CD4-positive, alpha-beta T cell treated with Interleukin-4 for 1 hour (primary cell): ENCODE data around the gene MSANTD2.
A peak's percentile ranks its signal among the peaks of the same experiment; 100 is the strongest.

Experiments used
- DNase-seq, 2 donors: peaks; one replicate each; pipeline ENCODE4 v3.0.0-alpha.2; 2020 to 2022

MSANTD2 gene

DNA sequence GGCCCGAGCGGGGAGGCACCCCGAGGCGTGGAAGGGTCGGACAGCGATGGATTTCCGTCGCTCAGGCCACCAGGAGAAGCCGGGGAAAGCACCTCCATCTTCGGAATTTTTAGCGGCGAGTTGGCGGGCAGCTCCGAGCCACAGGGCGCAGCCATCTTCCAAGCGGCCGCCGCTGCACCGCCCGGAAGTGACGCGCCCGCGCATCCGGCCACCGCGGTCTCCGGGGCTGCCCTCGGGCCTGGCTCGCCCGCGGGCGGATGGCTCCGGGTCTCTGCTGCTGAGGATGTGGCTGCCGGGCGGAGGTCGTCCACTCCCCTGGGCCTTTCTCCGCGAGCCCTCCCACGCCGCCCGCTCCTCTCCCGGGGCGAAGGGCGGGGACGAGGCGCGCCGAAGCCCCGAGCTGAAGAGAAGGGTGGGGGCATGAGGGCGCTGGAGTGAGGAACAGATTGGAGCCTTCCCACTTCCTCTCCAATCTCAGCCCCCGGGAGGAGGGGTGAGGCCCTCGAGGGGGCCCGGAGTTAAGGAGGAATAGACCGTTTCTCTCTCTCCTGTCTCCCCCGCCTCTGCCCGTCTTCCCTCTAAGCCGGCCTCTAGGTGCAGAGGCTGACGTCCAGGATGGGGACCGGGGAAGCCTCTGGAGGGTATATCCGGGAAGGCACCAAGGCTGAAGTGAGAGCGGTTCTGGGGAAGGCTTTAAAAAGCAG, at the start of gene MSANTD2:
MSANTD2 (minus strand) TSS at position 181 of the 704 bp plus-strand sequence; CDS start at position 155, 26 bp downstream.
- DNase-seq = peak; percentile 77 to 81

DNA sequence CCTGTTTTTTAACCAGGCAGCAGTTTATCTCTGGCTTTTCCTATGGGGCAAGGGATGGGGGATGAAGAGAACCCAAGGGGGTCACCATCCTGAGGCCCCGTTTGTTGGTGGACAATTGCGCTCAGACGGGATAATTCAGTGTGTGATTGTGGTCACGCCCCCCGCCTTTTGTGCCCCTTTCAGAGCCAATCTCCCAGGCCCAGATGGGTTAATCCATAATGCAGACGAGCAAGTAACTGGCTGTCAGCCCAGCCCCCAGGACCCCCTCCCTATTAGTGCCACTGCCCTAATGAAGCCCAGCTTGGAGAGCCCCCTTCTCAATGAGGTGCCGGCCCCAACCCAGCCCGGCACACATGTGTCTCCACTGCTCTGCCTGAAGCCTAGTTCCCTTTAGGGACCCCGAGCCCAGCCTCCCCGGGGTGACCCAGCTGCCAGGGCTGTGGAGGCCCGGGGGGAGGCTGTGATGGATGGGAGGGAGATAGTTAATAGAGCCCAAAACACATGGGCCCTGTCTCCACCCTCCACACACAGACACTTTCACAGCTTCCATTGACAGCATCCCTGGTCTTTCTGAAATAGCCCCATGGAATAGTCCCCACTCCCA, 46.0 kb upstream of the MSANTD2 start:
- DNase-seq = no peak

DNA sequence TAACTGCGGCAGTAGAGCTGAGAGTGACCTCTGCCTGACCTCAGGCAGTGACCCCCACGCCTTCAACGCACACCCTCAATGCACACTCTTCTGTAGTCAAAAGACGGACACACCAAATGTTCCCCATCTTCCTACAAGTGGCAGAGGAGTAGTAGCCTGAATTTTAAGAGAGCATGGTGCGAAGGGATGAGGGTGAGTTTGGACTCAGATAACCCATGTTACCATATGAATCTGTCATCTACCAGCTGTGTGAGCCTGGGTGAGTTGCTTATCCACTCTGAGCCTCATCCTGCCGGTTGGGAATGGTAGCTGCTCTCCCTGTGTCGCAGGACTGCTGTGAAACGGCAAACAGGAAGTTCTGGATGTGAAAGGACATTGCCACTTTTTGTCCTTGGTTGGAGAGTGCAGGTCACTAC, 44.5 kb upstream of the MSANTD2 start:
- no peak for DNase-seq

DNA sequence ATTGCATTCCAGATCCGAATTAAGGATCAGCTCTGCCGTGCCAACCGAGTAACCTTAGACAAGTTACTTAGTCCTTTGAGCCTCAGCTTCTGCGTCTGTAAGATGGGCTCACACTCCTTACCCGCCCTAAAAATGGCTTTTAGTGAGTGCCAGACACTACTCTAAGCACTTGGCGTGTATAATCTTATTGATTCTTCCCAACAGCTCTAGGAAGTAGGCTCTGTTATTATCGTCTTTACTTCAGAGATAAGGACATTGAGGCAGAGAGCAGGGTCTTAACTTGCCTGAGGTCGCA, 43.4 kb upstream of the MSANTD2 start:
- no peak for DNase-seq

DNA sequence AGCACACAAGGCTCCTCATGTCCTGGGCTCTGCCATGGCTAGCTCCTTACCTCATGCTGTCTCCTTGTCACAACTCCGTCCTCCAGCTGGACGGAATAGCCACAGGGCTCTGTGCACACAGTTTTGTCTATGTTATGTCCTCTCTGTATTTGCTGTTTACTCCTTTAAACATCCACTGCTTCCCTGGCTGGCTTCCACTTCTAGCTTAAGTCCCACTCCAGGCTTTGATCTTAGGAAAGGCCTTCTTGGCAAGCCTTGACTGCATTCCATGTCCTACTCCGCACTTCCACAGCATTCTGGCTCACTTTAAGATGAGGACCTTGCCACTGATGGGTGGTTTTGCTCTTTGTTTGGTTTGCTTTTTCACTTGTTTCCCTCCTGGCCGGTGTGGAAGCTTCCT, 42.1 kb upstream of the MSANTD2 start:
- DNase-seq = no peak

DNA sequence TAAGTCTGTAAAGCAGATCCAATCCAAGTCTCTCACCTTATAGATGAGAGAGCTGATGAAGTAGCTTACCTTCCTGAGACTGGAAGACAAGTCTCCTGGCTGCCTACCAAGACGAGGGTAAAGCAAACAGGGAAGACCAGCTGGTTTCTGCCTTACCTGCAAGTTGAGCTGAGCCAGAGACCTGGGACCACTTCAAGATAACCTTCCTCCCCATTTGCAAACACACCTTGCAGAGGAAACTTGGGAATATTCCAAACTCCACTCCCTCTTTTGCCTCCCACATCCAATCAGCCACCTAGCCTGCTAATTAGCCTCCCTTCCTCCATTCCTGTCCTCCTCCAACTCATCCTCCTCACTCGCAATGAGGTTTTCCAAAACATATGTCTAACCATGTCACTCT, 41.6 kb upstream of the MSANTD2 start:
- no peak for DNase-seq

DNA sequence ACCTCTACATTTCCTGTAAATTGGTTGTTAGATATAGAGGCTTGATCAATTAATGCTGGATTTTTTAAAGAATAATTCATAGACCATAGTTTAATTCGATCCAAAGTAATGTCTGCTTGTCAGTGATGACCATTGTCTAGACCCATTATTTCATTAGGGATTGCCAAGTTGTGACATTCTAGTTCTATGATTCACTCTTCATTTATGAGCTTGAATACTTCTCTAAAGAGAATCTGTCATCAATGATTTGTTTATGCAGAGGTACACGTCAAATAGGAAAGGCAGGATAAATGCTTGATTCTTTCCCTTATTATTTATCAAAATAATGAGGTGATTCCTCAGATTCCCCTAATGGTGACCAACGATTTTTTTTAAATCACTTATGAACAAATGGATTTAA, 41.0 kb upstream of the MSANTD2 start:
- DNase-seq = no peak

DNA sequence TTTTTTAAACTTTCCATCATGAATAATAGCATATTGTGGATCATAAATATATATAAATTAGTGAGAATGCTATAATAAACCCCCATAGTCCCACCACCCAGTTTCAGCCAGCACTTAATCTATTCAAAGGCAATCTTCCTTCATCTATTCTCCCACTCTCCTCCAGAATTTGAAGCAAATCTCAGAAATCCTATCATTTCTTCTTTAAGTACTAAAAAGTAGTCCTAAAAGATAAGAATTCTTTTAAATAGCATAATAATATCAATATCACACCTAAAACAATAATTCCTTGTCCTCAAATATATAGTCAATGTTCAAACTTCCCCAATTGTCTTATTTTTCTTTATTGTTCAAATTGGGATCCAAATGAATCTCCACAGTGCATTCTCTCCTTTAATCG, 40.5 kb upstream of the MSANTD2 start:
- DNase-seq = no peak

DNA sequence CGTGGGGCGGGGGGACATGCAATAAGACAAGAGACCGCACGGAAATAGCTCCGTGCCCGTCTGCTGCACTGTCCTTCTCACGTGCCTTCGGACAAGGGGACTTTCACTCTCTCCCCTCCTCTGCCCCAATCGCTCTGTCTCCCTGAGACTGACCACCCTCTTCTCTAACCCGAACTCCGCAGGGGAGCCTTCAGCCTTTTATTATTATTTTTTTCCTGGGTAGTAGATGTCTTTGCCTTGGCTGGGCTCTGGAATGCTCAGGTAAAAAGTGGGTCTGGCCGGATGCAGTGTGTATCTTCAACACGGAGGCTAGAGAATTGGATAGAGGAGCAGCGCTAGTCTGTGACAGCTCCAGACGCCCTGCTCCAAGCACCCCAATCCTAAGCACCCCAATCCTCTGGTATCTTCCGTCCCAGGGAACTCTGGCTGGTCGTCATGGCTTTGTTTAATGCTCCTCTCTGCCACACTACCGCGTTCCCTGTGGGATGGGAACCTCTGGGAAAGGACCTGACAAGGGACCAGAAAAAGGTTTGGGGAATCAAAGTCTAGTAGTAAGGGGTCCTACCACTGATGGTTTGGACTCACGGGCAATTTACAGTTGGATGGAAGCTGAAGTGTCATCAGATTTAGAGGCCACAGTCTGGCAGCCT, 39.9 kb upstream of the MSANTD2 start:
- no peak for DNase-seq

DNA sequence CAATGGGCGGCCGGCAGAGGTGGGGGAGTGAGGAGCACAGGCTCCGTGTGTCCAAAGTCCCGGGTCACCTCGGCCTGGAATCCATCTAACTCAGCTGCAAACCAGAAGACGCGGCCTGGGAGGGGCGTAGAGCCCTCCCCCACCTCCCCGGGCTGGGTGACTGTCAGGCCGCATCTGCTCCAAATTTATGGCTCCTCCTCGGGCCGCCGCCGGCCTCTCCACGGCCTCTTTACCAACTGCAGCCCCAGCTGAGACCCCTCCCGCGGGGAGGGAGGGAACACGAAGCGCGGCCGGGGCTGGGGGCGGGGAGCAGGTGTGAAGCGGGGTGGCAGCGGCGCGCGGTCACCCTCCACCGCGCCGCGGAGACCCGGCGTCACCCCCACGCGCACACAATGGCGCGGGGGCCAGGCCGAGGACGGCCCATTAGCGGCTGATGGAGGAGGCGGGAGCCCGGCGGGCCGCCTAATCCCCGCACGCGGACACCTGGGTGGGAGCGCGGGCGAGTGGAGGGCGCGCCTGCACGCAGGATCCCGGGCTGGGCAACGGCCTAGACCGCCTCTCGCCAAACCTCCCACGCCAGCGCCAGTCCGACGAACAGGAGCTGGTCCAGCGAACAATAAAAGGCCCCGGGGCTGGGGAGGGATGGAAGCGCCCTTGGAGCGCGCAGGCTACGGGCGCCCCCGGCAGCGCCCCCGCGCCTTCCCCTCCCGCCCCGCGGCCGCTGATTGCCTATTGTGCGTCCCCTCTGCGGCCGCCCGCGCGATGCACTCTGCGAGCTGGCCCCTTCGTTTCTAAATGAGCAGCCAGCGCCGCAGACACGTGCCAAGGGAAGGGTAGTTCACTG, 39.1 kb upstream of the MSANTD2 start:
- no peak for DNase-seq

DNA sequence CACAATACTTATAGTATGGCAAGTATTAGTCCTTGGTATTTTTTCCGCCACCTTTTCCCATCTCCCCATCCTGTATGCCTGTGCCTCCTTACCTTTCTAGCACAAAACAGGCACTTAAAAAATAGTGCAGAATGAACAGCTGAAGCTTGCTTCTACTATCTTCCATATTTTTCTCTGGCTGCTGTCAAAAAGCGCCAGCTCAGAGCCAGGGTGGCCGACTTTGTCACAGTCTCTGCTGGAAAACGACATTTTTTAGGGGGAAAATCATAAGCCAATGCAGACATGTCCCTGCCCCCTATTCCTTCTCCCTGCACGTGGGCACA, 38.6 kb upstream of the MSANTD2 start:
- no peak for DNase-seq

DNA sequence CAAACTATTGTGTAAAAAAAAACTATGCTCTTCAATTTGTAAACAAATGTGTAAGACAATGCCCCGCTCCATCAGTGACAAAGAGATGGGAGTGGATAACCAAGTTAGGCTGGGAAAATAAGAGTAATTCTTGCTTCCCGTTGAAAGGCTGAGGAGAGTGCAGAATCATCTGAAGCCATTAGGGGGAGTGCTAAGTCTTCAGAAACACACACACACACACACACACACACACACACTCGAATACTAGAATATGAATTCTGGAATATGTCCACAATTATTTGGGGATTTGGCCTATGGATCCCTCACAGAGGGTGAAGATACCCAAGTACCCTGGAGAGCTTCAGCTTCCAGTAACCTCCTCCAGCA, 37.3 kb upstream of the MSANTD2 start:
- peak in 1 of 2 donors; percentile 36 for DNase-seq

DNA sequence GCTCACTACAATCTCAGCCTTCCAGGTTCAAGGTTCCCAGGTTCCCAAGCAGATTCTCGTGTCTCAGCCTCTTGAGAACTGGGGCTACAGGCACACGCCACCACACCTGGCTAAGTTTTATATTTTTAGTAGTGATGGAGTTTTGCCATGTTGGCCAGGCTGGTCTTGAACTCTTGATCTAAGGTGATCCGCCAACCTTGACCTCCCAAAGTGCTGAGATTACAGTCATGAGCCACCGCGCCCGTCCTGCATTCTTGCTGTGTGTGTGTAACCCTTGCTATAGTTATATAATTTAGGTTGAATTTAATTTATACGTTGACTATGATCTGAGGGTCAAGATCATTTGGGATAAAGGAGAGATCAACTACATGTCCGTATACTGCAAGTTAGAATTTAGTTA, 35.7 kb upstream of the MSANTD2 start:
- no peak for DNase-seq

DNA sequence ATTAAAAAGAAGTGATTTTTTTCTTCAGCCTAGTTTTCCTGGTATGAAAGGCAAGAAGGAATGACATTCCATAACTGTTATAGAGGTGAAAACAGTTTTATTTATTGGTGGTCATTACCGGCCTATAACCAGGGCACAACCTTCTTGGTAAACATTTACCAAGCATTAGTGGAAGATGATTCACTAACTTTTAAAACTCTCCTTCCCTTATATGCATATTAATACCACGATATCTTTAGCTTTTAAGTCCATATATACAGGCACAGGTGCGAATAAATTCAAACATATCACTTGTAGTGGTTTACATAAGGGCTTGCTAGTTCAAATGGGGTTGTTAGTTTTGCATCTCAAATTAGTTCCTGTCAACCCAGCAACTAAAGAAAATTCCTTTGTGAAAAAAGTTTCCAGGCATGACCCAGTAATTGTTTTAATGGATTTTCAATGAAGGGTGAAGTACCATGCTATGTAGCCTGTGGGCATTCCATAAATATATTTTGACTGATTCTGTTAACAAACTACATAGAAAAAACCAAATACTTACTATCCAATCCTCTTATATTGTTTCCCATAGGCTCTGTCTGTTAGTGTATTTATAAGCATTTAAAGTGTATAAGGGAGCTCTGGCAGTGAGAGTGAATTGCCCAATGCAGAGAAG, 34.4 kb upstream of the MSANTD2 start:
- no peak for DNase-seq

DNA sequence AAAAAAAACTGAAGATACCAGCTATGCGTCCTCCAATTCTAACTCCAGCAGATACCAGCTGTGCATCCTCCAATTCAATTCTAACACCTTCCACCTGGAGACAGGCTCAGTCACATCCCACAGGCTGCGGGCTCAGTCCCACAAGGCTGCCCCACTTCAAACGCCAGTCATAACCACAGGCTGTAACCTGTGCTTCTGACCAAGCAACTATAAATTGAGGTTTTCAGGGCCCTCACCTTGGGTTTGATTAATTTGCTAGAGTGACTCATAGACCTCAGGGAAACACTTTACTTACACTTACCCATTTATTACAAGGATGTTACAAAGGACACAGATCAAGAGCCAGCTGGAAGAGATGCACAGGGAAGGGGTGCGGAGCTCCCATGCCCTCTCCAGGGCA, 32.4 kb upstream of the MSANTD2 start:
- DNase-seq = no peak

DNA sequence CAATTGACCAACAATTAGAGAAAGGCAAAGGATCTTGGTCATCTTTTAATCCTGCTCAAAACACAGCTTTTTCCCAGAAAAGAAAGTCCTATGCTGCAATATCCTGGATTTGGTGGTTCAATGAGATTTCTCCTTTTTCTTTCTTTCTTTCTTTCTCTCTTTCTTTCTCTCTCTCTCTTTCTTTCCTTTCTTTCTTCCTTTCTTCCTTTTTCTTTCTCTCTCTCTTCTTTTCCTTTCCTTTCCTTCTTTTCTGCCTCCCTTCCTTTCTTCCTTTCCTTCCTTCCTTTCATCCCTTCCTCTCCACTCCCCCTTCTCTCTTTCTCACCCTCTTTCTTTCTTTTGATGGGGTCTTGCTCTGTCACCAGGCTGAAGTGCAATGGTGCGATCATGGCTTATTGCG, 31.7 kb upstream of the MSANTD2 start:
- DNase-seq = no peak

DNA sequence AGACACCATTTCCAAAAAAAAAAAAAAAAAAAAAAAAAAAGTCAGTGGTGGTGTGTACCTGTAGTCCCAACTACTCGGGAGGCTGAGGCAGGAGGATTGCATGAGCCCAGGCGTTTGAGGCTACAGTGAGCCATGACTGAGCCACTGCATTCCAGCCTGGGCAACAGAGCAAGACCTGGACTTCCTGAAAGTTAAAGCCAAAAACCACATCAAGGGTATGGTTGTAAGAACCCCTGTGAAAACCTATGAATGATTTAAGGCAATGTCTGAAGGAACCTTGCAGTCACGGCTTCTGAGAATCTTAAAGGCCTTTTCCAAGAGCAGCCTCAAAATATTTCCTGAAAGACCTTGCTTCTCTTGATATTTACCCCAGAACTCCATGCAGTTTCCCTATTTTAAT, 30.5 kb upstream of the MSANTD2 start:
- DNase-seq = no peak

DNA sequence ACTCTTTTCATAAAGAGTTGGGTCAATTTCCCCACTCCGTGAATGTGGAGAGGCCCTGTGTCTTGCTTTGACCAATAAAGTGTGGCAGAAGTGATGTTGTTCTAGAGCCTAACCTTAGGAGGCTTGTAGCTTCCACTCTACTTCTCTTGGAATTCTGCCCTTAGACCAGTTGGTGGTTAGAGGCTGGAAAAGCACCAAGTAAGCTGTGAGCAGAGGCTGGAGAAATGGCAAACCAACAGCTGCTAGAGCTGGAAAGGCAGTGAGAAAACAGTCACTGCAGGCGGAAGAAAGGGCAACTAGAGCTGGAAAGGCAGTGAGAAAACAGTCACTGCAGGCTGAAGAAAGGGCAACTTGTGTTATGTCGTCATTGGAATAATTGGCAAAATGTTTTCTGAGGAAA, 29.8 kb upstream of the MSANTD2 start:
- no peak for DNase-seq

DNA sequence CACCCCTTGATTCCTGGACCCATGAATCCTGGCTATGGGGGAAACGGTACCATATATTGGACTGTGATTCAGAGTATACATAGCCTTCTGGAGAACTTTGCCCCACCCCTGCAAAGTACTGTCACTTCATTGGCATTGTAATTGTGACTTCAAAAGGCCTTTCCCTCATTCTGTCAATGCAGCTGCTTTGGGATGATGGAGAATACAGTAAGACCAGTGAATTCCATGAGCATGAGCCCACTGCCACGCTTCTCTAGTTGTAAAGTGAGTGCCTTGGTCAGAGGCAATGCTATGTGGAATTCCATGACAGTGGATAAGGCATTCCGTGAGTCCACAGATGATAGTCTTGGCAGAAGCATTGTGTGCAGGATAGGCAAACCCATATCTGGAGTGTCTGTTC, 25.7 kb upstream of the MSANTD2 start:
- DNase-seq = no peak

DNA sequence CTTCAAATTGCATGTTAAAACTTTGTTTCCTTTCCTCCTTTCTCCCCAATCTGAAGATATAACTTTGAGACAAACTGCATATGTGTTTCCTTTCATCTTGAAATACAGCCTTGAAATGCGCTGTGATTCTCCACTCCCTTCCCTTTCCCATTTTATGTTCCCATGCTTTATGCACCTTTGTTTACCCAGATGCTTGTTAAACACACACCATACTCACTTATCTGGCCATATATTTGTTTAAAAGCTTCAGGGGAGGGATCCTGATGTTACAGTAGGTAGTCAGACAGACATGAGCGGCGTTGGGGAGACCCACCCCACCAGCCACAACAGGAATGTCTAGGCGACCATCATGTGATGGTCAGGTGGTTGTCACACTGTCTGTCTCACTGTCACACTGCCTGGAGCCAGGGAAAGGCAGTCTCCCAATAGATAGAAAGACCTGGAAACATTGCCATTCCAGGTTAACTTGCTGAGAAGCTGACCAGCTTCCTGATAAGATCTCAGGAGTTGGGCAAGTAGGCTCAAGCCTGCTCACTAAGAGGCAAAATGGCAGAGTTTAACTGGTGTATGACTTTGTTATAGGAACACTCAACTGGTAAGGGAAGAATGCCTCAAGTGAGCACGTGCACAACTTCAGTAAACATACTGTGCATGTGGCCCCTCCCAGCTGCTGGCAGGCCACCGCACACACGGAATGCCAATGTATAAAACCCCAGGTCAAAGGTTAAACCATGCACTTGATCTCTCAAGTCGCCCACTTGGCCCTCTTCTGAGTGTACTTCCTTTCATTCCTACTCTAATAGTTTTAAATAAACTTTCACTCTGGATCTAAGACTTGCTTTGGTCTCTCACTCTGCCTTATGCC, 23.5 kb upstream of the MSANTD2 start:
- DNase-seq = no peak

DNA sequence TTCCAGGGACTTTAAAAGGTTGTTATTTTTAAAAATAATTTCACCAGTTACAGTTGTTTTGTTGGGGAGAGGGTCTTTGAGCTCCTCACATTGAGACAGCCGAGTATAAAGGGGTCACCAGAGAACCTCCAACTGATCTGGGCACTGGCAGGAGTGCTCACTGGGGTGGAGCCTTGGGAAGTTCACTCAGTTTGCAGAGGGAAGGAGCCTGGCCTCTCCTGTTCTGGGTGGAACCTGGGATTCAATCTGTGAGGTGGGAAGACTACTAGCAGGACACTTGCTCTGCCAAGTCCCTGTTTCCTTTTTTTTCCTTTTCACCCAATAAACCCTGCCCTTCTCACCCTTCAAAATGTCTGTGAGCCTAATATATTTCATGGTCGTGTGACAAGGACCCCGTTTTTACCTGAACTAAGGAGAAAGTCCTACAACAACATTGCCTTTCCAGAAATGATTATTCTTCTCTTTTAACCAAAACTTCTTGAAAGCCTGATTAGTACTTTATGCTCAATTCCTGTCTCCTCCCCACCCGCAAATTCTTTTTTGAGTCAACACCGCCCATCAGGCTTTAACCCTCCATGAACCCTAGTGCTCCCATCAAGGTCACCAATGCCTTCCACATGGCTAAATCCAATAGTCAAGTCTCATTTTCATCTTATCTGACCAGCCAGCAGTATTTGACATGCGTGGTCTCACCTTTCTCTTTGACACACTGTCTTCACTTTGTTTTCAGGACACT, 22.0 kb upstream of the MSANTD2 start:
- DNase-seq = no peak

DNA sequence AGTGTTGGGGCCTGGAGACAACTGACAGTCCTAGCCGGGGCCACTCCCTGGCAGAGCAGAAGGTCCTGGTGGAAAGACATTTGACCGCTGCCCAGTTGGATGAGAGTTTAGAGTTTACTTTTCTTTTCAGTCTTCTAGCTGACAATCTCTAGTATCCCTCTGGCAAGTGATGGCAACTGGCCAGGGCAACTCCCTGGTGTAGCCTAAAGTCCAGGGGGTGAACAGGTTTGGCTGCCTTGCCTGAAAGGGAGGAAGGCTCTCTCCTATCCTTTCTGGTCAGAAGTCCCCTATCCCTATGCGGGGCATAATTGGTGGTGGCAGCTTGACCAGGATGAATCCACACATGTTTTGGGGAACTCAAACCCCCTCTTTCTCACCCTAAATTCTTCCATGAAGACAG, 16.8 kb upstream of the MSANTD2 start:
- DNase-seq = no peak
